WTC11 (cell line): ENCODE data around the gene PKP2.

Experiments
- CBFB ChIP-seq: sonication (generic); formaldehyde crosslinking; IDR thresholded peaks from 2 replicates; pipeline ENCODE4 v1.8.1; 2022; ENCODE audit warnings: mild to moderate bottlenecking, low read depth, missing genetic modification reagents
- CDX4 ChIP-seq: fragments of 250-450 bp; sonication (Bioruptor Pico); IDR thresholded peaks from 2 replicates; pipeline ENCODE4 v1.9.0; 2021; ENCODE audit warnings: moderate library complexity, mild to moderate bottlenecking, inconsistent platforms, borderline replicate concordance
- CREB1 ChIP-seq: sonication (generic); formaldehyde crosslinking; IDR thresholded peaks from 2 replicates; pipeline ENCODE4 v1.8.0; 2023; ENCODE audit warnings: mild to moderate bottlenecking, missing genetic modification reagents
- E2F5 ChIP-seq: sonication (generic); formaldehyde crosslinking; IDR thresholded peaks from 2 replicates; pipeline ENCODE4 v1.8.1; 2022; ENCODE audit warnings: mild to moderate bottlenecking, moderate library complexity, missing genetic modification reagents
- ESRRA ChIP-seq: sonication (generic); formaldehyde crosslinking; IDR thresholded peaks from 2 replicates; pipeline ENCODE4 v1.8.1; 2022; ENCODE audit warnings: mild to moderate bottlenecking, missing genetic modification reagents, borderline replicate concordance
- ETV6 ChIP-seq: sonication (generic); formaldehyde crosslinking; IDR thresholded peaks from 2 replicates; pipeline ENCODE4 v1.8.1; 2022; ENCODE audit warnings: mild to moderate bottlenecking, missing genetic modification reagents
- NR2C2 ChIP-seq: sonication (generic); formaldehyde crosslinking; IDR thresholded peaks from 2 replicates; pipeline ENCODE4 v1.8.0; 2022; ENCODE audit warnings: mild to moderate bottlenecking, missing genetic modification reagents
- SMAD3 ChIP-seq: sonication (generic); formaldehyde crosslinking; IDR thresholded peaks from 2 replicates; pipeline ENCODE4 v1.8.0; 2022; ENCODE audit warnings: missing genetic modification reagents, mild to moderate bottlenecking, borderline replicate concordance
- ZBTB21 ChIP-seq: sonication (generic); formaldehyde crosslinking; IDR thresholded peaks from 2 replicates; pipeline ENCODE4 v1.8.1; 2023; ENCODE audit warnings: mild to moderate bottlenecking, missing genetic modification reagents, borderline replicate concordance
- TF ChIP-seq, protein P1 (sequence below): fragments of 200-600 bp; IDR thresholded peaks from 2 replicates; pipeline ENCODE4 v1.8.0; 2022; ENCODE audit warnings: antibody characterized with exemption

DNA sequence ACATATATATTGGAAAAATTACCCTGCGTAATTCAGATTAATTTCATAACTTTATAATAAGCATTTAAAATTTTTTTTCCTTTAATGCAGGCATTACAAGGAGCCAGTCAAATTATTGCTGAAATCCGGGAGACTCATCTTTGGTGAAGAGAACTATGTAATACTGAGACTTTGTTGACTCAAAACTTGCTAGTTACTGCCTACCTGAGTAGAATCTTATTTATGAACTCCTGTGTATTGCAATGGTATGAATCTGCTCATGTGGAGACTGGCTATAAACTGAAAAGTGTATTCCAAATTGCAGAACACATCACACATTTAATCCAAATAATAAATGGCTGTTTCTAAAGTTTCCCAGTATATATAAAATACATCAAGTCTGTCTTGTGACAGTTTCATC is 153.3 kb downstream of the PKP2 start:
- no peak for TF ChIP-seq CDX4 (CRISPR knock-in tag)
- no peak for TF ChIP-seq CREB1 (CRISPR knock-in tag)
- no peak for TF ChIP-seq NR2C2 (CRISPR knock-in tag)
- no peak for TF ChIP-seq CBFB (CRISPR knock-in tag)
- TF ChIP-seq, protein P1, sequence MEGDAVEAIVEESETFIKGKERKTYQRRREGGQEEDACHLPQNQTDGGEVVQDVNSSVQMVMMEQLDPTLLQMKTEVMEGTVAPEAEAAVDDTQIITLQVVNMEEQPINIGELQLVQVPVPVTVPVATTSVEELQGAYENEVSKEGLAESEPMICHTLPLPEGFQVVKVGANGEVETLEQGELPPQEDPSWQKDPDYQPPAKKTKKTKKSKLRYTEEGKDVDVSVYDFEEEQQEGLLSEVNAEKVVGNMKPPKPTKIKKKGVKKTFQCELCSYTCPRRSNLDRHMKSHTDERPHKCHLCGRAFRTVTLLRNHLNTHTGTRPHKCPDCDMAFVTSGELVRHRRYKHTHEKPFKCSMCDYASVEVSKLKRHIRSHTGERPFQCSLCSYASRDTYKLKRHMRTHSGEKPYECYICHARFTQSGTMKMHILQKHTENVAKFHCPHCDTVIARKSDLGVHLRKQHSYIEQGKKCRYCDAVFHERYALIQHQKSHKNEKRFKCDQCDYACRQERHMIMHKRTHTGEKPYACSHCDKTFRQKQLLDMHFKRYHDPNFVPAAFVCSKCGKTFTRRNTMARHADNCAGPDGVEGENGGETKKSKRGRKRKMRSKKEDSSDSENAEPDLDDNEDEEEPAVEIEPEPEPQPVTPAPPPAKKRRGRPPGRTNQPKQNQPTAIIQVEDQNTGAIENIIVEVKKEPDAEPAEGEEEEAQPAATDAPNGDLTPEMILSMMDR = no peak
- TF ChIP-seq ESRRA (CRISPR knock-in tag) = no peak
- TF ChIP-seq ZBTB21 (CRISPR knock-in tag) = no peak
- no peak for TF ChIP-seq ETV6 (CRISPR knock-in tag)
- no peak for TF ChIP-seq SMAD3 (CRISPR knock-in tag)
- no peak for TF ChIP-seq E2F5 (CRISPR knock-in tag)
